Adrenal gland (tissue), 5 donors: ENCODE measurements around the gene COL6A3.

Source experiments
- CTCF ChIP-seq, 6 experiments: fragments of 450-650 bp in 4 of 6; fragments of 200-600 bp in 2 of 6; sonication (generic) in 1 of 6; IDR thresholded peaks; 1 replicate in 5 of 6; 2 replicates in 1 of 6; pipeline versions ENCODE4 v1.5.1 to v1.8.0; 2016 to 2021; ENCODE audit warnings: antibody characterized with exemption in 6 of 6, mild to moderate bottlenecking in 2 of 6, moderate library complexity in 1 of 6
- POLR2A ChIP-seq, 2 donors: fragments of 450-650 bp; IDR thresholded peaks; one replicate each; pipeline ENCODE4 v1.6.1; 2017; ENCODE audit warnings: antibody characterized with exemption in 2 of 2, mild to moderate bottlenecking in 2 of 2, moderate library complexity in 1 of 2
- donor health status: DM: no; HTN: no; CAD: no.

DNA sequence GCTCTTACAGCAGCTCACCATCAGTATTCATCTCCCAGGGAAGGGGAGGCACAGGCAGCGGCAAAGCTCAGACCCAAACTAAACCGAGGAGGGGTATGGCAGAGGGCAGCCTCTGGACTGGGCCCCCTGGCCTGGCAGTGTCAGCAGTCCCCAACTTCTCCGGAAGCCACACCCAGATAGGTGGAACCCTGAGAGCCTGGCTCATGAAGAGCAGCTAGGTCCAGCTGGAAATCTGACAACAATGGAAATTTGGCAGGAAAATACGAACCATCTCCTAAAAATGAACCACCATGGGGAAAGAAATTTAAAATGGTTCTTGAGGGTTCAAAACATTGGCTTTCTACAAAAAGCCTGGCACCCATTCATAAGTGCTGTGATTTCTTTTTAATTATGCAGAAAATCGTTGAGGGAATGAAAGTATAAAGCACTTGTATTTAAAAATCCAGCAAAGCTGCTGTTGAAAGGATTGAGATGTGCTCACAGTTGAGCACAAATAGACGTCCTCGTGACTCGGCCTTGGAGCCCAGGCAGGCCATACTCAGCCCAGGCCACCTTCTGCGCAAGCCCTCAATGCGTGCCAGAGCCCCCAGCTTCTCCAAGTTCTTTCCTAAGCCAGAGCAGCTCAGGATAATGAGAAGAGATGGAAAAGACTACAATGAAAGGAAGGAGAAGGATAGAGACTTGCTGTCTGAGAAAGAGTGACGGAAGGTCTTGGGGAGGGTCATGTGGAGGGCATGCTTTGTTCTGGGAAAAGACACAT is 93.0 kb downstream of the COL6A3 start:
- TF ChIP-seq CTCF (IDR thresholded peaks at IDR 0.05) (no peak), POLR2A (IDR thresholded peaks at IDR 0.05) (no peak)
